PFSK-1 (cell line): Measurements from ENCODE around the gene SEMA3F.

Experiments used
- POLR2AphosphoS5 ChIP-seq: IDR thresholded peaks from 2 replicates; pipeline ENCODE4 v1.6.1; 2012; ENCODE audit warnings: low read depth, mild to moderate bottlenecking, control low read depth, low read length, moderate library complexity
- REST ChIP-seq, 2 experiments: IDR thresholded peaks; 2 replicates each; pipeline versions ENCODE4 v1.6.1 to v1.8.0; 2011 to 2012; ENCODE audit warnings: low read depth in 2 of 2, low read length in 2 of 2, control low read depth in 1 of 2, inconsistent platforms in 1 of 2, mild to moderate bottlenecking in 1 of 2, moderate library complexity in 1 of 2; ENCODE audit not compliant: insufficient read depth in 1 of 2
- SIN3A ChIP-seq: IDR thresholded peaks from 2 replicates; pipeline ENCODE4 v1.6.1; 2012; ENCODE audit warnings: mild to moderate bottlenecking, low read length, moderate library complexity, borderline replicate concordance; ENCODE audit not compliant: insufficient read depth
- TAF1 ChIP-seq: IDR thresholded peaks from 2 replicates; pipeline ENCODE4 v1.6.1; 2012; ENCODE audit warnings: low read length, control low read depth, borderline replicate concordance; ENCODE audit not compliant: insufficient read depth

DNA sequence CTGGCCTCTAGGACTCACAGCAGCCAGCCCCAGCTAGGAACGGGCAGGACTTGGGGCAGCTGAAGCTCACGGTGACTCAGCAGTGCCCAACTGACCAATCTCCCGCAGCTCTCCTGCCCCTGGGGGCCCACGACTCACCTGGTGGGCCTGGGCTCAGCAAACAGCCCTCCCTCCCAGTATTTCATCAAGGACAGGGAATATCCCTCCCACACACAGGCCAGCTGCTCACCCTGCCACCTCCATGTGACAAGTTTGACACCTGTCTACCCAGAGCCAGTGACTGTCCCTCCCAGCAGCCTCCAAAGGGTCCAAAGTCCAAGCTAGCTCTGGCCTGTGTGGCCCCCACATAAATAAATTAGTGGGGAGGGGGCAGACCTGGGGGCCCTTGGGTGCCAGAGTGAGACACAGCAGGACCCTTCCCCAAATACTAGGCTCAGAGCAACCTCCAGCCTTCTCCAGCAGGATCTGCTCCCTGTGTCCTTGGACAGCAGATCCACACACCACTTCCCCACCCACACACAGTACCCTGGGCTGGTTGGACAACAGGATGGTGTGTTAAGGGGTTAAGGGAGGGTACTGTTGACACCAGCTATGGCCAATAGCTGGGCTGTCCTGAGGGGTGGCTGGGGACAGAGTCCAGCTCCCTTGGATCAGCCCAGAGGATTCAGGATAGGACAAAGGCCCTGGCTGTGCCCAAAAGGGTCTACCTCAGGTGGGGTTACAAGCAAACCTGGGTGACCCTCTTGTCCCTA, 40.6 kb downstream of the SEMA3F start:
- no peak for TF ChIP-seq TAF1
- no peak for TF ChIP-seq REST (IDR thresholded peaks at IDR 0.05; ENCODE audit: insufficient read depth in 1 of 2, low read depth in 2 of 2, low read length in 2 of 2)
- no peak for TF ChIP-seq SIN3A
- TF ChIP-seq POLR2AphosphoS5, result no peak
